HG02885 (cell line): ENCODE results near the gene BCAS1.

Source experiments
- ATAC-seq: cut with Tn5 transposase; IDR thresholded peaks from one replicate; pipeline ENCODE4 v1.9.1; 2021; ENCODE audit warnings: mild to moderate bottlenecking; ENCODE audit not compliant: unreplicated experiment, poor library complexity

Gene BCAS1

DNA sequence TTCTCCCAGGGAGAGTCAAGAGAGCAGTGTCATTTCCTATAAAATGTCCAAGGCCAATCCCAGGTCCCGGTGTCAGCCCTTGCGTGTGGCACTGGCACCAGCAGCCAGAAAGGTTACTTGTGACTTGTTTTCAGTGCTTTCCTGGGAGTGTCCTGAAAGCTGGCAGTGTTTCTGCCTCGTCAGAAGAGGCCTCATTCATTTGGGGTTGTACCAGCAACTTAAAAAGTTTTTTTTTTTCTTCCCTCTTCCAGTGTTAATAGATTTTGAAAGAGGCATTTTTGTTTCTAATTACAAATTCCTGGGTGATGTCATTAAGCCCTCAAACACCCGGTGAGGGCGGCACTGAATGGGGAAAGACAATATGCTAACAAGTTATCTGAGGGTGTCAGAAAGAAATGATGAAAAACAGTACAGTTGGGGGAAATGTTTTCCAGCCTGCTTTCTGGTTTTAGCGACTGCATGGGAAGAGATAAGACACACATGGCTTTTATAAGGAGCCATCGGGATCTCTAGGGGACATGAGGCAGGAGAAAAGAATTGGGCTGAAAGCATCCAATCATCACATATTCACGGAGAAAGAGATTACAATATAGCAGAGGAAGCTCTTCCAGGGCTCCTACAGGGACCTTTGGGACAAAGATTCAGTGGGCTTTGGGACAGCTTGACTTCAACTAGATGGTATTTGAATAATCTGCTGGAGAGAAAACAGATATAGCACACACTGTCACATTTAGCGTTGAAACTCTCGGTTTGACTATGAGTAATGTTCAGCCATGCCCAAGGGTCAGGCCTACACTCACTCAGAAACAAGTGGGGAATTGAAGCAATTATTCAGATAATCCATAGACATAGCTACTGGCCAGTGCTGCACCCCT, 153.0 kb downstream of the BCAS1 start:
- peak; percentile 85 for ATAC-seq

DNA sequence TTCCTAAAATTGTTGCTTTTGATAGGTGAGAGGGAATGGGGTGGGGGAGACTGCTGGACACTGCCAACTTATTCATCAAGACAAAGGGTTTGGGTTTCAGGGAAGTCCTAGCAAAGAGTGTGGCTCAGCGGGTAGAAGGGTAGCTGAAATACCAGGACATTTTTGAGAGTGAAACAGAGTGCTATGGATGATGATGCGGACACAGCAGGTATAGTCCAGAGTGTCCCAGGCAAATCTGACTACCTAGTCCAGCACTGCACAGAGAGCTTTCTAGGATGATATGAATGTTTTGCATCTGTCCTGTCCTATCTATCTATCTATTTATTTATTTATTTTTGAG, 154.3 kb downstream of the BCAS1 start:
- no peak for ATAC-seq

DNA sequence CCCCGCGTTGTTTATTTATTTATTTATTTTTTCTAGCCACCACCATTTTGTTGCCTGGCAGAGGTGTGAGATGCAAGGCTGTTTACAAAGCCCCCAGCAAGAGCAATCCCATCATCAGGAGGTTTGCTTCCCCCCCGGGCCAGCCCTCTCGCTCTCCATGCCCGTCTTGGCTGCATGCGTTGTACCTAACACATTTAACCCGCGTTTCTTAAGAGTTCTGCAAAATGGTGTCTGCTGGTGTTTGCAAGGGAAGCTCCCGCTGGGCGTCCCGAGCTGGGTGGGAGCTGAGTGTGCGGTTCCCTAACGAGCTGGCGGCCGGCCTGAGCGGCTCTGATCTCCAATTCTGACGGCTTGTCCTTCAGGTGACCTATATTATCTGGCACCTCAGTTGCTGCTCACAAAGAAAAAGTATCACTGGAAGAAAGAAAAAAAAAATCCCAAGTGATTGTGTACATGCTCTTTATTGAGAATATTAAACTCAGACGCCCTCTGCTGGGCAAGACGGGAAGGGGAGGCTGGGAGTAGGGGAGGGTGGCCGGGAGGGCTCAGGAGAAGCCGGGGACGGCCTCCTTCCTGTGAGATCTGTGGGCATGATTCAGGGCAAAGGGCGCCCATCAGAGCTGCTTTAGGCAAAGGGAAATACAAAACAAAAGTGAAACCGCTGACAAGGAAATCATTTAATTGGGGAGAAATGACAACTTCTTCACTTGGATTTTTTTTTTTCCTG, 154.8 kb downstream of the BCAS1 start:
- ATAC-seq = peak; percentile 70

DNA sequence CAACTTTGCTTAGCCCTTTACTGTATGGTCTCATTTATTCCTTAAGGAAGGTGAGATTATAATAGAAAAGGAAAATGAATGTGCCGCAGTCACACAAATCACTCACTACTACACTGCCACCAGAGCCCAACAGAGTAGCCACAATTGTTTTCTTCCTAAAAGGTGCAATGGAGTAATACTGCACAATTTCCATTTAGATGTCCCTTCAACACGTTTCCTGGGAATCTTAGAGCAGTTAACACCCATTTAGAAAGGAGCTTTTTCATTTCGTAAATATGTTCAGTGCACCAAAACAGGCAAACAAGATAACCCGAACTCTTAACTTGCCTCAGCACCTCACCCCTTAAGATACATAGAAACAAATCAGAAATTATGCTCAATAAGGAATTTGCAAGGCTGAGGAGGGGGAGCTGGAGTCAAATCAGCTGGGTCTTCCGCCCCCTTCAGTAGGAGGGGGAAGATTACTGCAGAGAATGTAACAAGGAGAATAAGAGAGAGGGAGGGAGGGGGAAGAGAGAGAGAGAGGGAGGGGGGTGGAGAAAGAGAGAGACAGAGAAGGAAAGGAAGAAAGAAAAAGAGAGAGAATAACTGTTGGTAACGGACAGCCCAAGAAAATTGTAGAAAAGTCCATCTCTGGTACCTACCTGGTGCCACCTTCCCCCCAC, 155.5 kb downstream of the BCAS1 start:
- no peak for ATAC-seq

DNA sequence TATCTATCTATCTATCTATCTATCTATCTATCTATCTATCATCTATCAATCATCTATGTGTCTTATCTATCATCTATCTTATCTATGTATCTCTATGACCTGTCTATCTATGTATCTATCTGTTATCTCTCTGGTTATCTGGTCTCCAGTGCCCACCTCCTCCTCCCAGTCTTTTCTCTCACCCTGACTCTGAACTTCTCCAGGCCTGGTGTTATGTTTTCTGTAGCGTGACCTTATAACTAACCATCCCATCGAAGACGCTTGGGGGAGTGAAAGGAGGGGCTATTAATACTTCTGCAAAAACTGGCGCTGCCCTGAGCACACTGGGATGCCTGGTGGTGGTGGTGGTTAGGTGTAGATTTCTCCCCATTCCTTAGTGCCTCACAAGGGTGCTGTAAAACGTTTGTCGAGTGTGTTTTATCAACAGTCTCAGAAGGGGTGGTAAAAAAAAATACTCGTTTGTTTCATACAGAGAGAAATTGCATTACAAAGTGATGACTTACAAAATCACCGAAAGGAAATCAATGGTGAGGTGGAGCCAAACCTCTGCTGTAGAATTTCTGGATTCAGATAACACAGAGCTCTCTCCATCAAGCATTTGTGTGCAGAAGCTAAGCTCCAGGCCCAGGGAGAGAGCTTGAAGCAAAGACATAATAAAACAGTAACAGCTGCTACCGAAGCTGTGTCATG, 156.2 kb downstream of the BCAS1 start:
- ATAC-seq = no peak

DNA sequence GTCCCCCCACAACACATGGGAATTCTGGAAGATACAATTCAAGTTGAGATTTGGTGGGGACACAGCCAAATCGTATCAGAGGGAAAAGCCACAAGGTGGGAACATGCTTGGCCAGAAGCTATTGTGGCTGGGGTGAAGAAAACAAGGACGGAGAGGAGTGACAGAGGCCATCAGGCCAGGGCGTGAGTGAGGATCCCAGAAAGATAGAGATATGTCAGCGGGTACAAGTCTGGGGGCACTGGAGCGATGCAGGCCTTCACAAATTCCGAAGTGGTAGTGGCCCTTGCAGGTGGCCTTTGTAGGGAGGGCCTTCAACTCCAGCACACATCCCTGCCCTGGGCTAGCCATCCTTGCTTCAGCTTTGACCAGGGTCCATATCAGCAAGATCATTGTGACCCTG, 159.1 kb downstream of the BCAS1 start:
- no peak for ATAC-seq

DNA sequence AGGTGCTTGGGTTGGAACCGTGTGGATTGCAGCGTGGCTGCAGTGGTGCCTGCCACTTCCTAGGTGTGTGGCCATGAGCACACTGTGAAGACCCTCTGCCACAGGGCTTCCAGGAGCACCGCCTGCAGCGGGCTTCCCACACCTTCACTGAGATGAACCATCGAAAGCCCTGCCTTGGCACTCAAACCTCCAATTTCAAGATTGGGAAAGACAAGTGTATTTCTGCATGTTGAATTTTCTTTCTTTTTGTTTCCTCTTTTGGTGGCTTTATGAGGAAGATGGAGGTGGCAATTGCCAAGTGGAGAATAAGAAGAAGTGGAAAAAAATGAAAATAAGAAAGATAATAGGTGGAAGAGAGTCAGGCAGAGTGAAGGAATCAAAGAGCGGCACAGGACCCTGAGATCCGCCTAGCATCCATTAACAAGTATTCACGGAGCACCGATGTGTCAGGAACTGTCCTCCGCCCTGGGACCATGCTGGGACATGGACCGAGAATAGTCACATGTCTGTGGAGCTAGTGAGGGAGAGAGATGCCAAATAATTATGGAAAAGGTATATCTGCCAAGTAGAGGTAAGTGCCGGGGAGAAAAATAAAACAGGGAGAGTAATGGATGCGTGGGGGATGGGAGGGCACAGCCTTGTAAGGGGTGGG, 159.9 kb downstream of the BCAS1 start:
- no peak for ATAC-seq

DNA sequence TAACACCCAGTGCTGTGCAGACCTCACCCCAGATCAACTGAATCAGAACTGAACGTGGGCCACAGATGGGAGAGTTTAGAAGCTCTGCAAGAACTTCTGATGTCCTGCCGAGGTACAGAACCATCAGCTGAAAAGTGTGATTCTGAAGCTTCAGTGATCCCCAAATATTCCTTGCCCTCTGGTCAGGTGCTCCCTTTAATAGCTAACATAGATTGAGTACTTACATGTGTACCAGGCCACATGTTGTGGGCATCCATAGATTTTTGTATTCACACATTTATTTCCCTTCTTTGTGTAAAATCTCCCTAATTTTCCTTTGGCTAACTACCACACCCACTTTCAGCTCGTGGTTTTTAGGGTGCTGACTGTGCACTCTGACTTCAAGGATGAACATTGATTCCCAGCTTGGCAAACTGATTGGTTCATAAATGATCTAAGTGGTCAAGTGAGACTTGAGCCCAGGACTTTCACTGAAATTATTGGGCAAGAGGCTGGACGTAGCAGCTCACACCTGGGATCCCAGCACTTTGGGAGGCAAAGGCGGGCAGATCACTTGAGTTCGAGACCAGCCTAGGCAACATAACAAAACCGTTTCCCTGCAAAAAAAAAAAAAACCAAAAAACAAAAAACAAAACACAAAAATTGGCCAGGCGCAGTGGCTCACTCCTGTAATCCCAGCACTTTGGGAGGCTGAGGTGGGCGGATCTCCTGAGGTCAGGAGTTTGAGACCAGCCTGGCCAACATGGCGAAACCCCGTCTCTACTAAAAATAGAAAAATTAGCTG, 162.2 kb downstream of the BCAS1 start:
- no peak for ATAC-seq

DNA sequence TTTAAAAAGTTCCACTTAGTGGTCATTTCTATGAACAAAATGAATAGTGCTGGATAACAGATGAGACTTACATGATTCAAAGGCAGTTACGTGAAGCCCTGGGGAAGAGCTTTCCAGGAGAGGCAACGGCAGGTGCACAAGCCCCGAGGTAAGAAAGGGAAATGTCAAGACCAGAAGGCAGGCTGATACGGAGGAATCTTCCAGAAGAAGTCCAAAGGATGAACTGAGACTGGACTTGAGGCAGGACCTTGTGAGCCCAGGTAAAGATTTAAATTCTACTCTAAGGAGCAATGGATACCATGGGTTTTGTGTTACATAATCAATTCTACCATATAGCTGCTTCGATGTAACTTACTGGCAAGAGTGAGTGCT, 164.6 kb downstream of the BCAS1 start:
- ATAC-seq = no peak

DNA sequence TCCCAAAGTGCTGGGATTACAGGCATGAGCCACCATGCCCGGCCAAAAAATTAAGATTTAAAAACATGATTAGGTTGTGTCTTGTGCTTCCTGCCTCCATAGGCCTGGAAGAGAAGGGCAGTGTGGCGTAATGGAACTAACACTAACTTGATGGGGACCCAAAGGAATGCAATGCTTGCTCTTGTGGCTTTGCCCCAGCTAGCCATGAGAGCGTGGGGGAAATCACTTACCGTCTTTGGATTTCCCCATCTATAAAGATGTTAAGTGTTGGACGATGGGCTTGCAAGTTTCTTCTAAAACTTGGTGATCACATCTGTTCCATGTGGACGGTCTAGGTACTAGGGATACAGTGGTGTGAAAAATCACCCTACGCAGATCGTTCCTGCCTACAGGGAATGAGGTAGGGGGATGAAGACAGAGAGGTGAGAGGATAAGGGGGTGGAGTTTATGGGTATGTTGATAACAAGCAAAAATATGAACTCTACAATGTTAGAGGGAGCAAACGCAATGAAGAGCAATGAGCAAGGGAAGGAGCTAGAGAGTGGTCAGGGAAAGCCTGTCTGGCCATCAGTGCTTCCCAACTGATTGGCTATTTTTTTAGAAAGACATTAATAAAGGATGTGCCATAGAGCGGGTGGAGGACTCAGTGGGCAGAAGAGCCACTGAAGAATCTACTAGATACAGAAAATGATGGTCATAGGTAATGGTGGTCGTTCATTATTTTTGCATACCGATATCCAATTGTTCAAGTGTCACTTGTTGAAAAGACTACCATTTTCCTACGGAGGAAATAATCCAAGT, 165.2 kb downstream of the BCAS1 start:
- ATAC-seq = peak; percentile 41

DNA sequence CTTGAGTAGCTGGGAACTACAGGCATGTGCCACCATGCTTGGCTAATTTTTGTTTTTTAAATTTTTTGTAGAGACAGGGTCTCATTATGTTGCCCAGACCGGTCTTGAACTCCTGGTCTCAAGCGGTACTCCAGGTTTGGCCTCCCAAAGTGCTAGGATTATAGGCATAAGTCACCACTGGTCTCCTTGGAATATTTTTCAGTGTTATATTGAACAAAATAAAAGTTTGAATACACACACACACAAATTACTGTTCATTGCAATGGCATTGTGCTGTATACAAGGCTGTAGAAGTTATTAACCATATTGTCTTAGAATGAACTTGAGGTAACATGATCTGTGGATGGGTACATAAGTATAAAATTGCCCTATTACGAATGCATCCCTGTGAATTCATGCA, 166.1 kb downstream of the BCAS1 start:
- ATAC-seq = no peak

DNA sequence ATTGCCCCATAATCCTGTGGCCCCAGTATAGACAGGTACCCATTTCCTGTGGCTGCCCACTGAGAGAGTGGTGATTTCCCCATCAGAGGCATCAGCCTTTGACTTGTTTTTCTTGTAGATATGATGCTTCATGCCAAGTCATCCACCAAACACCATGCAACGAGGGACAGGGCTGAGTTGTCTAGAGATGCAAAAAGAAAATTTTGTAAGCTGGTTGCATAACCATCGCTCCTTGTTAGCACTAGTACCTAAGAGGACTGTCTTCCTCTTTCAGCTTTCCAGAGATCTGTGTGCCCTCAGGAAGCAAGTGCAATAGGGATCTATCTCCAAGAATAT, 166.8 kb downstream of the BCAS1 start:
- no peak for ATAC-seq

DNA sequence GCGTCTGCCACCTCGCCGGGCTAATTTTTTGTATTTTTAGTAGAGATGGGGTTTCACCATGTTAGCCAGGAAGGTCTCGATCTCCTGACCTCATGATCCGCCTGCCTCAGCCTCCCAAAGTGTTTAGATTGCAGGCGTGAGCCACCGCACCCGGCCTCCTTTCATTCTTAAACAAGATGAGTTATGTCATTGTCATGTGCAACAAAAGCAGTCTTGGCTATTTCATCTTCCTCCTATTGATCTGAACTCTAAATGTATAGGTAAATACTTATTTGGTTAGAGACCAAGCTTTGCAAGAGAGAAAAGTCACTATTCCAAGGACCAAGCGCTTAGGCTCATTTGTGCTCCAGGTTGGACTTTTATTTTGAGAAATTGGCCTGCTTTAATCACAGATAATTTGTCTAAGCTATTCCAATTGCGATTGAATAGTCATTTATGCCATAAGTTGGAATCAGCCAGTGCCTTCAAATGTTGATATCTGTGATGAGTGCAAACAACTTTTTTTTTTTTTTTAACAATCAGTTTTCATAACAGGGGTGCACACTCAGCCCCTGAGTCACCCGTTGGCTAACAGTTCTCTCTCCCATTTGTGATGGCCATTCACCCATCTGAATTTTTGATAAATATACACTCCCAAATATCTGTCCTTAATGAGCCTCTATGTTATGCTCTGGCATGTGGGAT, 167.3 kb downstream of the BCAS1 start:
- ATAC-seq = no peak

DNA sequence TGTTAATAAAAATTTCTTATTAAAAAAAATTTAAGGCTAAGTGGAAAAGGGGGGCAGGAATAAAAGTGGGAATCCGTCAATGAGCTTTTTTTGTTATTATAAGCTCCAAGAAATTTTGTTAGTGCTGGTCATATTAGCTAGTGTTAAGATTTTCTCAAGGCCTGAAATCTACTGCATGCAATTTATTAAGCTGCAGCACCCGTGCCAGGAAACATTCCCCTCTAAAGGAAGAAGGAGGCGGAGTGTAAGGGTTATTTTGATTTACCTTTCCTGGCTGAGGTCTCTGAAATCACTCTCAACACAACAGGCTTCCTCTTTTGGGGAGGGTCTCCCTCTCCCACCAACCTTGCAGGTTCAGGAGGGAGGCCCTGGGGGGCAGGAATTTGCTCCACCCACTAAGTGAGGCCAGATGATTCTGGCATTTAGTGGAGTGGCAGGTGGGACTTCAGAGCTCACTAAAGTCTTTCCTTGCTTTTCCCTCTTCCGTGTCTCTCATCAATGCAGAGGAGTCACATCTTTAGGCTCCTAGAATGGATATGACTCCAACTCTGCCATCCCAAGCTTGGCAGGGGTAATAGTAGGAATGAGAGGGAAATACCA, 168.8 kb downstream of the BCAS1 start:
- no peak for ATAC-seq

DNA sequence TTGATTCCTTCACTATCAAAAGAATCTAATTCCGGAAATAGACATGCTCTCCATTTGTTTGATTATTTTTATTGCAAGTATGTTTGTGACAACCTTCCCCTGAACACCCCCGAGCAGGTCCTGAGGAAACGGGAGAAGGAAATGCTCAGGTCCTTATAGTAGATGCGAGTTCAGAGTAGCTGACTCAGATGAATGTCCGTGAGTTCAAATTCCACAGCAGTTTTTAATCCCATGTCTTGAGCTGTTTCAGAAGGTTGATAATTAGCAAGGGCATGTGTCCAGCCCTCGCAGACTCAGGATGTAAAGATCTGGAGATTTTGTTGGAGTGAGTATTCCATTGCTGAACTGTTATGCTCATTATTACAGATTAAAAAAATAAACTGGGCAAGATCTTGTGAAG, 169.3 kb downstream of the BCAS1 start:
- no peak for ATAC-seq

DNA sequence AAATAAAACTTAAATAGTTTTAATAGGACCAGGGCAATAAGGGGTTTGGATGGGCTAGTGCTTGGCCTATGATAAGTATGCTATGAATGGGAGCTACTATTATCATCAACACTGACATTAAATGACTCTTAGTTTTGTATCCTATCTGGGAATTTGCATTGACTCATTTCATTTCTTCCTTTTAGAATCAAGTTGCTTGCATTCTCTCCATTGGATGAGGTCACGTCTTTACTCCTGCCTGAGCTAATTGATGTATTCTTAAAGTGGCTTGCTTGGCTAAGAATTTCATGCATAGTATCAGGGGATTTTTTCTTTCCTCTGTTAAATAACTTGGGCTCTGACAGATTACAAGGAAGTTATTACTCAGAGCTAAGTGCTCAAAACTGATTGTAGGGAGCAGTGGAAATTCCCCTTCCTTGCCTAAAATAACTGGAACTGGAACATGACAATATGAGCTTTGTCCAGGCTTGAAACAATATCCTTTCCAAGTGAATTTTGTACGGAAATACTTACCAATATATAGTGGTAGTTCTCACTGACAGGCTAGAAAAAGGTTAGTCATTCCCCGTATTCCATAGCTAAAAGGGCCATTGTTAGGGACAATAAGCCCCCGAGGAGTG, 169.9 kb downstream of the BCAS1 start:
- no peak for ATAC-seq

DNA sequence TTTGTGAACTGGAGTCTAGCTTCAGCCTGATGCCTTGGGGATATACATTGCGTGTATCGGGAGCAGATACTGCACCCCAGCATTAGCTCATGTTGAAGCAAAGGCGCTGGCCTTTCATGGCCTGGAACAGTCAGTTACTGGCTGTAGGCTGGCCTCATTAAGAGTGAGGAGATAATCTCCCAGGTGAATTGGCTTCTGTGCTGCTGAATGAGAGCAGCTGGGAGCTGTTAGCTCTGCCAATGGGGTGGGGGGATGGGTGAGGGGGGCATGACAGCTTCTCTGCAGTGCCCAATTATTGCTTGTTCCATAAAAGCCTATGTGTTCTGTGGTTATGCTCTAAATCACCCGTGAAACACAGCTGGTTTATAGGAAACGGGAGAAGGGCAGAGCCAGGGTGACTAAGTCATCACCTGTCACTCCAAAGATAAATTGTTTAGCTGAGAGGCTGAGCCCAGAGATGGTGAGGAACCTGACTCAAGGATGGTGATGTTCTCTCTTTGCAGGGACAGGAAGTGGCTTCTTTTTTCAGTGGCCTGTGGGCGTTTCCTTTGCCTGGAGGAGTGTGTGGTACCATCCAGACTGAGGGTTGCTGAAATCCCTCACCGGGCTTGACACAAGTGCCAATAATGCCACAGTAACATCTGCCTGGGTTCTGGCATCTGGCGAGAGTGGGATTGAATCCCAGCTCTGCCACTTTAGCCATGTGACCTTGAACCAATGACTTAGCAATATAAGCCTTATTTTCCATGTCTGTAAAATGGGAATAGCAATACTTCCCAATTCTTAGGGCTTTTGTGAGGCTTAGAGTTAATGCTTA, 170.8 kb downstream of the BCAS1 start:
- ATAC-seq = peak; percentile 88
